HL-60 (cell line): ENCODE data around the gene AKNAD1.

ENCODE experiments used
- DNase-seq, 2 experiments: peaks; one replicate each; pipeline ENCODE4 v3.0.0-alpha.2; 2010 to 2020; ENCODE audit warnings: low read depth in 1 of 2, low spot score in 1 of 2
- H3K27ac ChIP-seq: fragments of 250-450 bp; sonication (Bioruptor Pico); replicated peaks from 2 replicates; pipeline ENCODE4 v1.5.1; 2020; ENCODE audit warnings: mild to moderate bottlenecking, moderate library complexity
- H3K27me3 ChIP-seq: fragments of 250-450 bp; sonication (Bioruptor Pico); 2 replicates; pipeline ENCODE4 v1.5.1; 2021; ENCODE audit warnings: mild to moderate bottlenecking, moderate library complexity; ENCODE audit not compliant: insufficient read depth, poor library complexity, severe bottlenecking
- H3K4me3 ChIP-seq: replicated peaks from 2 replicates; pipeline ENCODE4 v1.5.1; 2011; ENCODE audit warnings: mild to moderate bottlenecking, control low read depth, low read length; ENCODE audit not compliant: insufficient read depth
- GABPA ChIP-seq: IDR thresholded peaks from 2 replicates; pipeline ENCODE4 v1.6.1; 2012; ENCODE audit warnings: low read depth
- POLR2AphosphoS5 ChIP-seq: IDR thresholded peaks from 2 replicates; pipeline ENCODE4 v1.6.1; 2012; ENCODE audit warnings: low read depth
- SPI1 ChIP-seq: IDR thresholded peaks from 2 replicates; pipeline ENCODE4 v1.6.1; 2012; ENCODE audit warnings: low read depth, mild to moderate bottlenecking, borderline replicate concordance
- TF ChIP-seq, protein P1 (sequence below): IDR thresholded peaks from one replicate; pipeline ENCODE4 v1.5.1; 2011; ENCODE audit warnings: low read length, control low read depth, inconsistent platforms; ENCODE audit not compliant: insufficient read depth
- TF ChIP-seq, protein P2 (sequence below): IDR thresholded peaks from 2 replicates; pipeline ENCODE4 v1.6.1; 2012; ENCODE audit warnings: low read depth; ENCODE audit not compliant: insufficient replicate concordance

The AKNAD1 gene

DNA sequence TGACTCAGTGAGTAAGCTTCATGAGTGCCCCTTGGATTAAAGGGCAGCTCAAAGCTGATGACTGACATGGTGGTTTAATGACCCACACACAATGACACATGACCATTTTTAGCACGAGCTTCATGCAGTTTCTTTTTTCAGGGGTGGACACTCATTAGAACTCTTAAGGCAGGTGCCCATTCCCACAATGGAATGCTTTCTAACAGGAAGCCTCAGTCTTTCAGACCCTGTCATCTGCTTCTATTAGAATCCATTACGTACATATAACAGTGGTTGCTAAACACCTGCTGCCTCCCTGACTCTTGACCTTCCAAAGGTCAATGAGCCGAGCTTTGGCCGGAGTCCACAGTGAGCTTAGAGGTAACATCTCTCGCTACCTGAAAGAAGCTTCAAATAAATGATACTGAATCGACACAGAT lies 27.4 kb downstream of the AKNAD1 start:
- DNase-seq, result no peak
- Histone ChIP-seq H3K4me3 (no peak overlapping the region), H3K27ac (no peak overlapping the region), H3K27me3 (no peaks in the 10 kb centered on the region)
- TF ChIP-seq, protein P1, sequence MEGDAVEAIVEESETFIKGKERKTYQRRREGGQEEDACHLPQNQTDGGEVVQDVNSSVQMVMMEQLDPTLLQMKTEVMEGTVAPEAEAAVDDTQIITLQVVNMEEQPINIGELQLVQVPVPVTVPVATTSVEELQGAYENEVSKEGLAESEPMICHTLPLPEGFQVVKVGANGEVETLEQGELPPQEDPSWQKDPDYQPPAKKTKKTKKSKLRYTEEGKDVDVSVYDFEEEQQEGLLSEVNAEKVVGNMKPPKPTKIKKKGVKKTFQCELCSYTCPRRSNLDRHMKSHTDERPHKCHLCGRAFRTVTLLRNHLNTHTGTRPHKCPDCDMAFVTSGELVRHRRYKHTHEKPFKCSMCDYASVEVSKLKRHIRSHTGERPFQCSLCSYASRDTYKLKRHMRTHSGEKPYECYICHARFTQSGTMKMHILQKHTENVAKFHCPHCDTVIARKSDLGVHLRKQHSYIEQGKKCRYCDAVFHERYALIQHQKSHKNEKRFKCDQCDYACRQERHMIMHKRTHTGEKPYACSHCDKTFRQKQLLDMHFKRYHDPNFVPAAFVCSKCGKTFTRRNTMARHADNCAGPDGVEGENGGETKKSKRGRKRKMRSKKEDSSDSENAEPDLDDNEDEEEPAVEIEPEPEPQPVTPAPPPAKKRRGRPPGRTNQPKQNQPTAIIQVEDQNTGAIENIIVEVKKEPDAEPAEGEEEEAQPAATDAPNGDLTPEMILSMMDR, result no peak
- no peak for TF ChIP-seq SPI1
- TF ChIP-seq, protein P2, sequence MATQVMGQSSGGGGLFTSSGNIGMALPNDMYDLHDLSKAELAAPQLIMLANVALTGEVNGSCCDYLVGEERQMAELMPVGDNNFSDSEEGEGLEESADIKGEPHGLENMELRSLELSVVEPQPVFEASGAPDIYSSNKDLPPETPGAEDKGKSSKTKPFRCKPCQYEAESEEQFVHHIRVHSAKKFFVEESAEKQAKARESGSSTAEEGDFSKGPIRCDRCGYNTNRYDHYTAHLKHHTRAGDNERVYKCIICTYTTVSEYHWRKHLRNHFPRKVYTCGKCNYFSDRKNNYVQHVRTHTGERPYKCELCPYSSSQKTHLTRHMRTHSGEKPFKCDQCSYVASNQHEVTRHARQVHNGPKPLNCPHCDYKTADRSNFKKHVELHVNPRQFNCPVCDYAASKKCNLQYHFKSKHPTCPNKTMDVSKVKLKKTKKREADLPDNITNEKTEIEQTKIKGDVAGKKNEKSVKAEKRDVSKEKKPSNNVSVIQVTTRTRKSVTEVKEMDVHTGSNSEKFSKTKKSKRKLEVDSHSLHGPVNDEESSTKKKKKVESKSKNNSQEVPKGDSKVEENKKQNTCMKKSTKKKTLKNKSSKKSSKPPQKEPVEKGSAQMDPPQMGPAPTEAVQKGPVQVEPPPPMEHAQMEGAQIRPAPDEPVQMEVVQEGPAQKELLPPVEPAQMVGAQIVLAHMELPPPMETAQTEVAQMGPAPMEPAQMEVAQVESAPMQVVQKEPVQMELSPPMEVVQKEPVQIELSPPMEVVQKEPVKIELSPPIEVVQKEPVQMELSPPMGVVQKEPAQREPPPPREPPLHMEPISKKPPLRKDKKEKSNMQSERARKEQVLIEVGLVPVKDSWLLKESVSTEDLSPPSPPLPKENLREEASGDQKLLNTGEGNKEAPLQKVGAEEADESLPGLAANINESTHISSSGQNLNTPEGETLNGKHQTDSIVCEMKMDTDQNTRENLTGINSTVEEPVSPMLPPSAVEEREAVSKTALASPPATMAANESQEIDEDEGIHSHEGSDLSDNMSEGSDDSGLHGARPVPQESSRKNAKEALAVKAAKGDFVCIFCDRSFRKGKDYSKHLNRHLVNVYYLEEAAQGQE, result no peak
- no peak for TF ChIP-seq POLR2AphosphoS5
- no peak for TF ChIP-seq GABPA

DNA sequence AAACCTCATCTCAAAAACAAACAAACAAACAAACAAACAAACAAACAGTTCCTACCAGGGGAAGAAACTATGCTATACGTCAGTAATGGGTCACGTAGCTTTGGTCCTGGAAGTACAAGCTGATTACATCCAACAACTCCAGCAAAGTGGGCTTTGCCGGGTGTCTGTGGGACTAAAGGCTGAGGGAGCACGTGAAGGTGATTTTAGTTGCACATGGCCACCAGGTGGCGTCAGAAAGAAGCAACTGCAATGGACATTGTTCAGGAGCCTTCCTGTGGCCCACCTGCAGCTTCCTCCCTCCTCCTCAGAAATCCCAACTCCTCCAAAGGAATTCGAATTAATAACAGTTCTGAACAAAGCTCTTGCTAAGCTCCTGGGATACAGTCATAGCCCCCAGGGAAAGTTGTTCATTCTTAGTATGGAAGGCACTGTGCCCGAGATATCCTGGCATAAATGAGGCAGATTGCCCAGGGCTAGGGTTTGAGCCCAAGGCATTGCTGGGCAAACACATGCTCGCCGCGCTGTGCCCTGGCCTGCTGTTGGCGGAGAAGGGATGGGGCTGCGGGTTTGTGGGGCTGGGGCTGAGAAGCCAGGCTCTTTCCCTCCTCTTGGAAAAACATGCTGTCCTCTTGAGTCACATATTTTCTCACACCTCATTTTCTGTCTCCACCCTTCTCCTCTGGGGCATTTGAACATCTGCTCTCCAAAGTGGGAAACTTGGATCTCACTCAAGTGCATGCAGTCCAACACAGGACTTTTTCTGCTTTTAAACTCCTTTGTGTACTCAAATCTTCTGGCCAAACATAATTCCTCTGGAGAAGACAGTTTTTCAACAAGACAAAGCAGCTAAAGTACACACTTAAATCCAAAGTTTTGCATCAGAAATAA lies 28.6 kb downstream of the AKNAD1 start:
- no peak overlapping the region for H3K4me3 ChIP-seq
- no peaks in the 10 kb centered on the region for H3K27me3 ChIP-seq
- DNase-seq, result peak; percentile 33 to 64
- no peak for TF ChIP-seq GABPA
- TF ChIP-seq, protein P1, result peak; percentile 55
- H3K27ac ChIP-seq, result no peak overlapping the region

DNA sequence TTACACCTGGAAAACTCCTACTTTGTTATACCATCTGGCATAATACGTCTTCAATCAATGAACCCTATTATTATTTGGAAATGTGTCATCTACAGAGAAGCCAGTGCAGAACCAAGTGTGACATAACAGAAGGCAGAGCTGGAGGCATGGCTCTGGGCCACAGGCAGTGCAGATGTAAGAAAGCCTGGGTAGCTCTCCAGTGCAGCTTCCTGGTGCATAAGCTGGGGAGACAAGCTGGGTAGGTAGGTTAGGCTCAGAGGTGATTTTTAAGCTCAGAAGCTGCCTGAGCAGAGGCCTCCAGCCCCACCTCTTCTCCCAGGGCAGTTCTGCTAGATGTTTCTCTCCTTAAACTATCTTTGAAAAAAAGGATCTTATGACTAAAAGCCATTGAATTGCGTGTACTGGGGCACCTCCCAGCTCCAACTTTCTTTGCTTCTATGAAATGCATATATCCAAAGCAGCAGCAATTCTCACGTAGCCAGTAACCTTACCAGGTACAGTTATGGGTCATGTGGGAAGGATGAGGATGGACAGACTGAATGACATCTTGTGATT lies 30.7 kb downstream of the AKNAD1 start:
- Histone ChIP-seq H3K27ac (no peak overlapping the region), H3K4me3 (no peak overlapping the region), H3K27me3 (no peaks in the 10 kb centered on the region)
- TF ChIP-seq SPI1 (no peak), POLR2AphosphoS5 (no peak), GABPA (no peak)
- TF ChIP-seq, protein P1, result no peak
- TF ChIP-seq, protein P2, result no peak
- DNase-seq, result no peak
